ENCODE results near the gene SMG6.
A peak's percentile ranks its signal among the peaks of the same experiment; 100 is the strongest.
"Not testable (repeated sequence)": the region's sequence is repeated elsewhere in the genome, so short reads cannot be mapped to it uniquely, and the experiment has no call there.

Gene SMG6

DNA sequence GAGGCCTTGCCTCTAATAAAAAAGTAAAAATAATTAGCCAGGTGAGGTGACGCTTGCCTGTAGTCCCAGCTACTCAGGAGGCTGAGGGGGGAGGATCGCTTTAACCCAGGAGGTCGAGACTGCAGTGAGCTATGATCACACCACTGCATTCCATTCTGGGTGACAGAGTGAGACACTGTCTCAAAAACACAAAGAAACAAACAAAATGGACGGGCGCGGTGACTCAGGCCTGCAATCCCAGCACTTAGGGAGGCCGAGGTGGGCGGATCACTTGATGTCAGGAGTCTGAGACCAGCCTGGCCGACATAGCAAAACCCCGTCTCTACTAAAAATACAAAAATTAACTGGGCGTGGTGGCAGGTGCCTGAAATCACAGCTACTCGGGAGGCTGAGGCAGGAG, 137.9 kb downstream of the SMG6 start:
- not testable (repeated sequence) for FAIRE-seq; DNase-seq (ENCODE audit: extremely low spot score, insufficient read length, low read depth)

- no peak for FAIRE-seq
These were observed 145.2 kb downstream of the SMG6 start for GRCh38 chr17:2158396-2158780.

GRCh38 chr17:2157675-2158395, 145.8 kb downstream of the SMG6 start:
- FAIRE-seq: no peak
- no peak for DNase-seq (ENCODE audit: extremely low spot score, insufficient read length, low read depth)

More at GRCh38 chr17:2158396-2158780, 145.2 kb downstream of the SMG6 start:
- no peak for DNase-seq (ENCODE audit: extremely low spot score, insufficient read length, low read depth)

DNA sequence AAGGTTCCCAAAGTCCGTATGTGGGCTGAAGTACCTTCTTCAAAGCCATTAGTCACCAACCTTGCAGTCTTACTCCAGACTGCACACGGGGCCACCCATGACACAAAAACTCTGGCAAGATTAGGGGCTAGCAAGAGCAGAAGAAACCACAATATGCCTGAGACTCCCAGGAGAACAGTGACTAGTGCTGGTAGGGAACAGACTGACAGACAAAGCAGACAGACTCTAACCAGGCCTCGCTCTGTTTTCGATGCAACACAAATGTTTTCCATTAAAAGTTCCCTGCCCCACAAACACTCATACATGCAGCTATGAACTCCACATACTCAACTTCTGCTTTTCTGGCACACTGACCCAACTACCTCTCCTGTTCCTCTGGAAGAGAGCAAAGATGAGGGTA, 146.5 kb downstream of the SMG6 start:
- DNase-seq (ENCODE audit: extremely low spot score, insufficient read length, low read depth) (no peak), FAIRE-seq (no peak)

DNA sequence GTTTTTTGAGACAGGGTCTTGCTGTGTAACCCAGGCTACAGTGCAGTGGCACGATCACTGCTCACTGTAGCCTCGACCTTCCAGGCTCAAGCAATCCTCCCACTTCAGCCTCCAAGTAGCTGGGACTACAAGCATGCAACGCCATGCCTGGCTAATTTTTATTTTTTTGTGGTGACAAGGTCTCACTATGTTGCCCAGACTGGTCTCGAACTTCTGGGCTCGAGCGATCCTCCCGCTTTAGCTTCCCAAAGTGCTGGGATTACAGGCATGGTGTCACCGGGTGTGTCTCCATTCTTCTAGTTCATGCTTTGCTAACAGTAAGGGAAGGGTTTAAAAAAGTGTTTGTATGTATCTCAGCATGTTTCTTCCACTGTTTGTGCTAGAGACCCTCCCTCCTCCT, 146.9 kb downstream of the SMG6 start:
- FAIRE-seq (no peak), DNase-seq (ENCODE audit: extremely low spot score, insufficient read length, low read depth) (no peak)

DNA sequence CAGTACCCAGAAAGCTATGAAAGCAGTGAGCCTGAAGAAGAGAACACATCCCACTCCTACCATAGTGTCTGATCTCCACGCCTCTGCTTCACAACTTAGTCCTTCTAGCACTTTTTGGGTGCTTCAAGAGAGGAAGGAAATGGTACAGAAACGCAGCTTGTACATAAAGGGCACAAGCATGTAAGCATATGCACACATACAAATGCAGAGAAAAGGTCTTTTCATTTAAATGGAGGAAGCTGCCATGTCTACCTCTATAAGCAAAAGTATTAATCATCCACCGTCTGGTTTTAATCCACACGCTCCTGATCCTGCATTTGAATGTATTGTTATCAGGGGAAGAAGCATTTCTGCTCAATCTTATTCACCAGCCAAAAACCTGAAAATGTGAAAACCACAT, 148.0 kb downstream of the SMG6 start:
- DNase-seq (ENCODE audit: extremely low spot score, insufficient read length, low read depth) (no peak), FAIRE-seq (no peak)

DNA sequence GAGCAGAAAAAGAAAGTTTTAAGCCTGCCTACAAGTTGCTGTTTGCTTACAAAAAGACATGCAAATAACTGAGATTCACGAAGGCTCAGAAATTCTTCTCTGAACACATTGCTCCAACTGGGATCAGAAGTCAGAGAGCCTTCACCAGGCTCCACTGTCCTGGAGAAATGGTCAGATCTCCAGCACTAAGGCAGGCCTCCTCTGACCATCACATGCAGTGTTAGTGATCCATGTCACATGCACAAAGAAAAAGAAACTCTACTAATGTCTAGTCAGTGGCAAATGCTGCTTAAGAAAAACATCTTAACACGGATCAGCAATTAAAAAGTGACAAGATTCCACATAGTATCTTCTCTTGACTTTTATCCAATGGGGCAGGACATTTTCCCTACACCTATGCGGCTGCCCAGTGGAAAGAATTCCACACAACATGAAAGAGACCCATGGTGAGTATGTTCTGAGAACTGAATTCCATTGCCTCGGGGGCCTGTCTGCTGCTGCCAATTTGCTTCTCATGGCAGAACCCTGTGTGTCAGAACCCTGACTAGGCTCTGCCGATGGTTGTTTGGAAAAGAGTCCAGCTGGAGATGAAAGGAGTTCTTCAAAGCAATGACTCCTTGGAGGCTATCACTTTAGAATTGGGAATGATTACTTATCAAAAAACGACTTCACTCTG, 152.1 kb downstream of the SMG6 start:
- DNase-seq (ENCODE audit: extremely low spot score, insufficient read length, low read depth) (no peak), FAIRE-seq (no peak)

- FAIRE-seq: no peak
- DNase-seq (ENCODE audit: extremely low spot score, insufficient read length, low read depth): no peak
These were observed 152.8 kb downstream of the SMG6 start for GRCh38 chr17:2150806-2151205.

DNA sequence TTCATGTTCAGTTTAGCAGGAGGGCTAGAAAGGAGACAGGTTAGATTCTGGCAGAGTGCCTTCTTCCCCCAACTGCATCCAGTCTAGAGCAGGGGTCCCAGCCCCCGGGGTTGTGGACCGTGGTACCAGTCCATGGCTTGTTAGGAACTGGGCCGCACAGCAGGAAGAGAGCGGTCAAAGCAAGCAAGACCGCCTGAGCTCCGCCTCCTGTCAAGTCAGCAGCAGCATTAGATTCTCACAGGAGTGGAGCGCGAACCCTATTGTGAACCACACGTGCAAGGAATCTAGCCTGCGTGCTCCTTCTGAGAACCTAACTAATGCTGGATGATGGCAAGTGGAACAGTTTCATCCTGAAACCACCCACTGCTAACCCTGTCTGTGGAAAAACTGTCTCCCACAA, 153.7 kb downstream of the SMG6 start:
- FAIRE-seq (no peak), DNase-seq (ENCODE audit: extremely low spot score, insufficient read length, low read depth) (no peak)

GRCh38 chr17:2146132-2146871, 157.3 kb downstream of the SMG6 start:
- DNase-seq (ENCODE audit: extremely low spot score, insufficient read length, low read depth) (no peak), FAIRE-seq (no peak)

- FAIRE-seq (no peak), DNase-seq (ENCODE audit: extremely low spot score, insufficient read length, low read depth) (no peak)
These were observed 158.9 kb downstream of the SMG6 start for GRCh38 chr17:2144701-2145100.

- FAIRE-seq (no peak), DNase-seq (ENCODE audit: extremely low spot score, insufficient read length, low read depth) (no peak)
These were observed 160.3 kb downstream of the SMG6 start for GRCh38 chr17:2143332-2143731.

GRCh38 chr17:2142682-2143081, 160.9 kb downstream of the SMG6 start:
- FAIRE-seq; DNase-seq (ENCODE audit: extremely low spot score, insufficient read length, low read depth): not testable (repeated sequence)

GRCh38 chr17:2140683-2141082, 162.9 kb downstream of the SMG6 start:
- FAIRE-seq (no peak), DNase-seq (ENCODE audit: extremely low spot score, insufficient read length, low read depth) (no peak)

- no peak for FAIRE-seq
- DNase-seq (ENCODE audit: extremely low spot score, insufficient read length, low read depth): no peak
These were observed 164.8 kb downstream of the SMG6 start for GRCh38 chr17:2138761-2139160.

- peak; percentile 88 for FAIRE-seq
These were observed 165.3 kb downstream of the SMG6 start for GRCh38 chr17:2138318-2138717.

DNA sequence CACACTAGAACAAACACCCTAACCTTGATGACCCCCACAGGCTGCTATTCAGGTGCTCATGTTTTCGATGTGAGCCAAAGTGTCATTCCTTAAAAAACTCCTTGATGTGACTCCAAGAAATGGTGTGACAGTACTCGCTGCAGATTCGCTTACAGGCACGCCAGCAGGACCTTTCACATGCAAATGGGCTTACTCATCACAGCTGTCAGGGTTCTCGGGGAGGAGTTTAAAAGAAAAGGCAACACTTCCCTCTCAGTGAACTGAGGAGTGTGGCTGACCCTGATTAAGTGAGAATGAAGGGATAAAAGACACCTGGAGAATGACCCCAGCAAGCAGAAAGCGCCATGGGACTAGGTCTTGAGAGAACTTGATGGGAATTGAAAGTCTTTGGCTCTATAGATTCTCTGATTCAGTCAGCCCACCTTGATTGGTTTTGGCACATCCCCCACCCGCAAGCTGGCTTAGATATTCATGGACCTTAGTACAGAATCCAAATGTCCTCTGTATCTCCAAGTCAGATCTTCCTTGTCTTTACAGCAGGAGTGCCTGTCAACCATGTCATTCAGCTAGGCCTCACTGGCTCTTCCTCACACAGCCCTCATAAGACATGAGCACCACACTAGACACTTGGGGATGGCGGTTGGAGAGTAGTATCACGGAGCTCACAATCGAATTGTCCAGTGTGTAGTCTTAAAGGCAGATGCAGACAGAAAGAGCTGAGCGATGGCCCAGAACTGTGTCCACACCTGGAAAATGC, 166.1 kb downstream of the SMG6 start:
- peak; percentile 42 for DNase-seq (ENCODE audit: extremely low spot score, insufficient read length, low read depth)
- peak; percentile 91 for FAIRE-seq

More at GRCh38 chr17:2138318-2138717, 165.3 kb downstream of the SMG6 start:
- DNase-seq (ENCODE audit: extremely low spot score, insufficient read length, low read depth): no peak

DNA sequence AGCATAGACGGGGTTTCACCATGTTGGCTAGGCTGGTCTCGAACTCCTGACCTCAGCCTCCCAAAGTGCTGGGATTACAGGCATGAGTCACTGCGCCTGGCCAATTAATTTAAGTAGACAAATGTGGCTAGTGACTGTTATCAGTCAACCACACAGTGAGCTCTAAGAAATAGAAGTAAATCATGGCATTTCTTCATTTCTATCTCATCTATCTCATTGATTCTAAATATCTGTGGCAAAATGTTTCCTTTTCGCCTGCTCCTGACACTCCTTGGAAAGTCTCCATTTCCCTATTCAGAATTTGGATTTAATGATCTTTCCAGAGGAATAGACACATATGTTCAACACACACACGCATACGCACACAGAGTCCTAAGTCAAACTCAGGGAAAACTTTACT, 167.3 kb downstream of the SMG6 start:
- DNase-seq (ENCODE audit: extremely low spot score, insufficient read length, low read depth) (no peak), FAIRE-seq (peak; percentile 18)

DNA sequence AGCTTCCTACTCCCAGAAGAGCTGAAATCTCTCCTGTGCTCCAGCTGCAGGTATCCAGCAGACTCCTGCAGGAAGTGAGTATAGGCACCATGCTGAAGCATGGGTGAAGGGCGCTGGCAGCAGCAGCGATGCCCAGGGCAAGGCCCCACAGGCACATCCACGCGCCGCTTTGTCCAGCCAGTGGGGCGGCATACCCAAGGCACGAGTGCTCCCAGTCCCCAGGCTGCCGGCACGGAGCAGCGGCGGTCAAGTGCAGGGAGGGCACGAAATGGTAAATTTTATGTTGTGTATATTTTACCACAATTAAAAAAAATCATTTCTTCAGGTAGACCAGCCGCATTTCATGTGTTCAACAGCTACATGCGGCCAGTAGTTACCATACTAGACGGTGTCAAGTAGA, 175.6 kb downstream of the SMG6 start:
- DNase-seq (ENCODE audit: extremely low spot score, insufficient read length, low read depth) (no peak), FAIRE-seq (no peak)

DNA sequence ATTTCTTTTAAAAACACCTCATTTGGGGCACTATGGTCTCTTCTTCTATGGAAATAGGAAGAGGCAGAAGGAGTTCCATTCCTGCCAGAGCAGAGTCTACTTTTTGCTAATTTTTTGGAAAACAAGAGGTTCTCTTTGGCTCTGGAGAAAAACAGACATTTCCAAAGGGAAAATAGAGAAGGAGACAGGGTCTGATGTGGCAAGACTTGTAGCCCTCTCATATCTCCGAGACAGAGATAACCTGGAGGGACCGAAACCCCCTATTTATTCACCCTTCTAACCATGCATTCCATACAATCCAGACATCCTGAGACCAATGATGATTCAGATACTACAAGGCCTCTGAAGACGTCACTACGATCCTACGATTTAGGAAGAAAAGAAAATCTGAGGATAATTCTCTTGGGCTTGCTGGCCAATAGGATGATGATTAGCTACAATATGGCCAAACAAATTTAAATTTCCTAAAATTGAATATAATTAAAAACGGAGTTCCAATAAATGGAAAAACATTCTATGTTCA, 178.5 kb downstream of the SMG6 start:
- FAIRE-seq: no peak

More for the DNA sequence above, 178.5 kb downstream of the SMG6 start:
- DNase-seq (ENCODE audit: extremely low spot score, insufficient read length, low read depth): no peak

Measured in GM18507 (cell line).